ENCODE results near the gene MYBBP1A.
"Not testable (repeated sequence)": the region's sequence is repeated elsewhere in the genome, so short reads cannot be mapped to it uniquely, and the experiment has no call there.

The MYBBP1A gene

DNA sequence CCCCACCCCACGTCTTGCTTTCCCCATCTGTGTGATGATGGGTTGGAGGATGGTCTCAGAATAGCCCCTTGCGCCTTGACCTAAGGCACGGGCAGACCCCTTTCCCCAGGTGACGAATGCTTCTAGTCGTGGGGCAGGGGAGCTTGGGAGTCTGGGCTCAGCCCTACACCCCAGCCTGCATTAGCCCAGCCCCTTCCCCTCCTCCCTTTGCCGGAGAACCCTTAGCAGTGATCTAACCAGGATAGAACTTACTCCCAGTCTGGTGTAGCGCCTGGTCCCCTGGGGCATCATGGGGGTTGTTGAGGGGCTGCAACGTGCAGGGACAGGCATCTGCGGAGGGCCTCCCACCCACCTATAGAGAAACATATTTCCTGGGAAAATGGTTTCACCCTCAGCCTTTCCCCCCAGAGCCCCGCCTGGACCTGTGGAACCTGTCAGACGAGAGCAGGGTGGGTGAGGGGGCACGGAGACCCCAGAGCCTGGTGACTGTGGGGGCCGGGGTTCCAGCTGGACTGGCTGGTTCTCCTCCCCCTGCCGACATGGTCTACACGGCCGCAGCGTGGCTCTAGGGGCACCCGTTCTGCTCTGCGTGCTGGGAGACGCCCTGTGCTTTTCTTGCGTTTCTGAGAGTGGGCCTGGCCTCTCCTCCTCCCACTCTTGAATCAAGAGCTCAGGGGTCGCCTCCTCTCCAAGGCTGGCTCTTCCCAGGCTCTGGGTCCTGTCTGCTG is 33.9 kb upstream of the MYBBP1A start:
- FAIRE-seq (no peak), DNase-seq (ENCODE audit: low spot score) (no peak)

DNA sequence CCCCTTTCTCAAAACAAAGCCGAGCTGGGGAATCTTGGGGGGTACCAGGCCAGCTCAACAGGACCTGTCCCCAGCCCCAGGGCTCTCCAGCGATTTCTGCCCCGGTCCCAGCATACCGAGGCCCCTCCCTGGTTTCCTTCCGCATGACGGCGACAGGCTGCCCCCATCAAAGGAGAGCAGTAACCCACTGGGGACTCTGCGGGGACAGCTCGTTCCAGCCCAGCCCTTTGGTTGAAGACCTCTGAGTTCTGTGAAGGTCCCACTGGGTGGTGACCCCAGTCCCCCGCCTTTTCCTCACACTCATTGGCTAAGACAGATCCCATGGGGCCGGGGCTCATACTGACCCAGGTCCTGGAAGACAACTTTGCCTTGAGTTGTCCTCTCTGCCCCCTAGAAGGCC is 33.2 kb upstream of the MYBBP1A start:
- no peak for FAIRE-seq
- no peak for DNase-seq (ENCODE audit: low spot score)

DNA sequence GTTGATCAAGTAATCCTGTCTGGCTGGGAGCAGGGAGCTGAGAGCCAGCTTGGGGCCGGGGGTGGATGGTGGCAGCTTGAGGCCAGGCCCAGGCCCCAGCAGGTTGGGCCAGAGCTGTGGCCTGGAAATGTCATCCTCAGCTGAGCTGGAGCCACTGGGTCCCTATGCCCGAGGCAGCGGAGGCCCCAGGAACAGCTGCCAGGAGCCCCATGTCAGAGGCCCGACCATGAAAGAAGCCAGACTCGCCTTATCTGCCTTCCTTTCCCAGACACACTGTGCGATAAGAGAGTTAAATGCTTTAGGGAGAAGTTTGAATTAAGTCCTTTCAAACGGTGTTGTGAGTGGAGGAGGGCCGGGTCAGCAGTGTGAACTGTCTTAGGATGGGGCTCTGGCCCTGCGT is 32.6 kb upstream of the MYBBP1A start:
- DNase-seq (ENCODE audit: low spot score) (no peak), FAIRE-seq (no peak)

DNA sequence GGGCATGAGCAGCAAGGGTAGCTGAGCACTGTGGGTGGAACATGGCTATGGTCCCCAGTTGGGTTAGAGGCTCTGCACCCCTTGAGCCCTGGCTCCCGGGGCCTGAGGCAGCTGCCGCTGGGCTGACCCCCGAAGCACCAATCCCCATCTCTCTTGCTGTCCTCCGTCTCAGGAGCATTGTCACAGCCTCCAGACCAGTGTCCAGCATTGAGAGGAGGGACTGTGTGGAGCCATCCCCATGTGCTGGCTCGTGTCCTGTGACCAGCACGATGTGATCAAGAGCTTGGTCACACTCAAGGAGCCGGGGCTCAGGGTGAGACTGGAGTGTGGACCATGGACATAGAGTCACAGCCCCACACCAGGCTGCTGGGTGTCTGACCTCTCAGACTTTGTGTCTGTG is 32.0 kb upstream of the MYBBP1A start:
- FAIRE-seq (no peak), DNase-seq (ENCODE audit: low spot score) (no peak)

DNA sequence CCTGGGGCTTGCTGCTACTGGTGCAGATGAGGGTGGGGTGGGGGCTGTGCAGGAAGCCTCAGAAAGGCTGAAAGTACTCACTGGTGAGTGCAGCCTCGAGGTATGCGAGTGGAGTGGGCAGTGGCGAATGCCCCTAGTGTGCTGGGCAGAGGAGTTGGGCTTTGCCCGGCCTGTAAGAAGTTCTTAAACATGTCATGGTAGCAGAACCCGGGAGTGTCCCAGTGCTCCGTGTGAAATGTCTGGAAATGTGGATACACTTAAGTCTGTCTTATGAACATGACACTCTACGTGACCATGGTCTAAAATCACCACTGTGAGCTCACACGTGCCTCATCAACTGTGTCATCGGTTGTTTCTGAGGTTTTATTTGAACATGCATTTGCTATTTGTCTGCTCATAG is 30.9 kb upstream of the MYBBP1A start:
- no peak for DNase-seq (ENCODE audit: low spot score)
- no peak for FAIRE-seq

DNA sequence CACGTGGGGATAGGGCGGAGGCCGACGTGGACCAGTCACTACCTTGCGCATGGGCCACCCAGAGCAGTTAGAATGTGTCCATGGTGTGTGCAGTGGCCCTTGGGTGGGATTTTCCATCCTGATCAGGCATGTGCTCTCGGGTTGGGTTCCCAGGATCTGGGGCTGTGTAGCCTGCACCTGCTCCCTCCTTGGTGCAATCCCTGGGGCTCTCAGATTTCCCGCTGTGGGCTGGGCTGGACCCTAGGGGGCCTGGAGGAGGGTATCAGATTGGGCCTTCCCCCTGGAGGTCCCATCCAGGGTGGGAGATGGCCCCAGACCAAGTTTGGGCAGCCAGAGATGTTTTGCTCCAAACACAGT is 30.4 kb upstream of the MYBBP1A start:
- no peak for FAIRE-seq

DNA sequence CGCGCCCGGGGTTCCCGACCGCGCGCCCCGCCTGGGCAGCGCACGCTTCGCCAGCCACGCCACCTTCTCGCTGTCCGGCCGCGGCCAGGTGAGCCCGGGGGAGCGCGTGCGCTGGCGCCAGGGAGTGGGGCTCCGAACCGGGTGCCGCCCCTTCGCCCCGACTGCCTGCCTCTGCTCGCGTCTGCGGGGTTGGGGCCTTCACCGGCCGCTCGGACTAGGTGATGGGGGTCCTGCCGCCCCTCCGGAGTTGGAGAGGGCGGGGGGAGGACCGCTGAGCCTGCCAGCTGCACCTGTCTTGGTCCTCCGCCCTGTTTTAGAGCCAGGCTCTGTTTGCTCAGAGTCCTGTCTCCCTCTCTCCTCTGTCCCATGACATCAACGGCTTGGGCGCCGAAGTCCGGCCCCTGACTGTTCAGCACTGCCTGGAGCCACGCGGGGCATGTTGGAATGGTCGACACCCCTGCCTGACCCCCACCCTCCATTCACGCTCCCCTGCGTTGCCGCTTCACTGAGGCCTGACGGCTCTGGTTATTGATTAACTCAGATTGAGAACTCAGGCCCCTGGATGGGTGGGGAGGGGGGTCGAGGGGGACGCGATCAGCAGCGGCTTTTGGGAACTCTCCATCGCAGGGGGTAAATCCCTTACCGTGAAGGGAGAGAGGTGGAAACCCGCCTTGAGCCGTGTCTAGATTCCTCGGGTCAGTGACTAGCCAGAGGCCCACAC is 29.9 kb upstream of the MYBBP1A start:
- DNase-seq (ENCODE audit: low spot score) (no peak), FAIRE-seq (no peak)

More for the DNA sequence above, 30.4 kb upstream of the MYBBP1A start:
- DNase-seq (ENCODE audit: low spot score), result no peak

DNA sequence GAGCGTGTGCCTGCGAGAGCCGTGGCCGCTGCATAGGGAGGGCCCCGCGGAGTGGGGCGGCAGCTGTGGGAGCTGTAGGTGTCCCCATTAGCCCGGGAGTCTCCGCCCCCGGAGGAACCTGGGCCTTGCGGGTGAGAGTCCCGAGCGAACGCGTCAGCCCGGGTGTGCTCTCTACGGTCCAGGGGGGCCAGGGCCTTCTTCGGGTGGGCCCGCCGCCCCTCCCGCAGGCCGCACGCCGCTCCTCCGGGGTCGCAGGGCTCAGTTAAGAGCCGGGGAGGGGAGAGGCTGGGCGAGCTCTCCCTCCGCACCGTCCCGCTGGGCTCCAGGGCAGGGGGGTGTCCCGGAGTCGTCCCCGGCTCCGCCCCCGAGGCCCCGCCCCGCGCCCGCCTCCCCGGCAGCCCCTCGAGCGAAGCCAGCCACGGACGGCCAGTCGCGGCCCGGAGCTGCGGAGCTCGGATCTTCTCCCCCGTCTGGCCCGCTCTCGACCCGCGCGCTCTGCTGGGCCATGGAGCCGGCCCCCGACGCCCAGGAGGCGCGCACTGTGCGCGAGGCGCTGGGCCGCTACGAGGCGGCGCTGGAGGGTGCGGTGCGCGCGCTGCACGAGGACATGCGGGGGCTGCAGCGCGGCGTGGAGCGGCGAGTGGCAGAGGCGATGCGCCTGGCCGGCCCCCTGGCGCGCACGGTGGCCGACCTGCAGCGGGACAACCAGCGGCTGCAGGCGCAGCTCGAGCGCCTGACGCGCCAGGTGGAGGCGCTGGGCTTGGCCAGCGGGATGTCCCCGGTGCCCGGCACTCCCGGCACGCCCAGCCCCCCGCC is 29.1 kb upstream of the MYBBP1A start, which contains the start of gene SMTNL2:
SMTNL2 (plus strand) TSS at position 429 of the 816 bp plus-strand sequence; CDS start at position 506, 77 bp downstream.
- FAIRE-seq, result no peak
- DNase-seq (ENCODE audit: low spot score), result no peak

DNA sequence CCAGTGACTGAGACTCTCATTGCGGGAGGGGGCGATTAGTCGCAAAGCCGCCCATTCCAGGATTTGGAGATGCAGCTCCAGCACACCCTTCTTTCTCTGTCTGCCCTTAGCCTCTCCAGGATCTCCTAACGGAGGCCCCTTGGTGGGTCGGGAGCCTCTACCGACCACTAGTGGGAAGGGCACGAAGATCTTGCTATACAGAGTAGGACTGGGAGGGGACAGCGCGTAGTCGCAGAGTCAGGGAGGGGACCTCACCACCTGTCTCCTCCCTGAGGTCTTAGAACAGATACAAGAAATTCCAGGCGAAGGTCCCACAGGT is 28.6 kb upstream of the MYBBP1A start:
- DNase-seq (ENCODE audit: low spot score) (no peak), FAIRE-seq (no peak)

DNA sequence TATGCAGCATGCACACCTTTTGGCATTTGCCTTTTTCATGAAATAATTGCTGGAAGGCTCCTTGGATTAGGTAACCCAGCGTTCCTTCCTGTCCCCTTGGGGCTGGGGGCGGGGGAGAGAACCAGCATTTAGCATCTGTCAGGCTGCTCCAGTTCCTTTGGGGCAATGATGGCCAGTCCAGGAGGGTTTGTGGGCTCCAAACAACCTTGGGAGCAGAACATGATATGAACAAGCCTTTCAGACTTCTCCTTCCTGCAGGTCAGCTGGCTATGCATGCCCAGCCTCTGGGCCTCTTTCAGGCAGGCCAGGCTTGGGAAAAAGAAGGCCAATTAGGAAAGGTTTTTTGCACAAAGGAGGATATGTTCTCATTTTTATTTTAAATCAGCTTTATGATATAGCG is 28.0 kb upstream of the MYBBP1A start:
- DNase-seq (ENCODE audit: low spot score) (no peak), FAIRE-seq (no peak)

DNA sequence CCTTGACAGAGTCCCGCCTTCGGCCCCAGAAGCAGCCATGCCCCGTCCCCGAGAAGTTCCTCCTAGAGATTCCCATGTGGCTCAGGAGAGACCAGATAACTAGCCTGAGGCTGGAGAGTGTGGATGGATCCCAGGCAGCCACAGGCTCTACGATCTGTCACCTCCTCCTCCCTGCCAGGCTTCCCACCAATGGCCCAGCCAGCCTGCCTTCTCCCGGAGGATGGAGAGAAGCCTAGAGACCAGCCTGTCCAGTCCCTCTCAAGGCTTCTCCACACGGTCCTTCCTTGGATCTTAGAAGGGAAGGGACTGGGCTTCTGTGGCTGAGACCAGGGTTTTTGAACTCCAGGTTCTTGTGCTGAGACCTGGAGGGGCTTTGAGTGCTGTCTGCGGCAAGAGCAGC is 27.5 kb upstream of the MYBBP1A start:
- DNase-seq (ENCODE audit: low spot score) (no peak), FAIRE-seq (no peak)

DNA sequence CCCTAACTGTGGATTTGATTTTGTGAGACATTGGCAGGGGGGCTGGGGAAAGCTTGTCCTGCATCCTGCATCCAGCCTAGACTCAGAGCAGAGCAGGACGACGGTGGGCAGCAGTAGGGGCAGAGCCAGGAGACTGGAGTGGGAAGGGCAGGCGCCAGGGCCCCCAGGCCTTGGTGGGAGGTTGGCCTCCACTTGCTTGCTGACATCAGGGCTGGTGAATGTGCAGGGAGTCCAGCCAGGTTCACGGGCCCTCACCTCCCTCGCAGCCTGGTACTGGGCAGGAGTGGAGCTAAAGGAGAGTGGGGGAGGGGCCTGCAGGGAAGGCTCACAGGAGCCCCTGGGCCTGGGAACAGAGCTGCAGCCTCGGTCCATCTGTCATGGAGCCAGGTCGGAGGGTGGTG is 26.9 kb upstream of the MYBBP1A start:
- FAIRE-seq, result no peak
- no peak for DNase-seq (ENCODE audit: low spot score)

DNA sequence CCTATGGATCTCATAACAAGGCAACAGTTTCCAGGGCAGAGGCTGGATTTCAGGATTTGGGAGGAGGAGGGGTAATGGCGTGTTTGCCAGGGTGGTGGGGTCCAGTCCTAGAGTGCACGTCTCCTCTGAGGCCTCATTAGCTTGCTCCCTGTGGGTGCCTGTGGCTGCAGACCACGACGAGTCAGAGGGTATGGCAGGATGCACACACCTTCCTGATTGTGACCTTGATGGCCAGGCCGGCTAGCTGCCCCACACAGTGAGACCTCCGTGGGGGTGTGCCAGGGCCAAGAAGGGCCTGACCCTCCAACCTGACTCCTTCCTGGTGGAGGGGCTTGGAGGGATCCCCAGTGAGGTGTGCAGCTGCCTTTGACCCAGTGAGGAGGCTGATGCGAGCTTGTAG is 25.1 kb upstream of the MYBBP1A start:
- DNase-seq (ENCODE audit: low spot score), result no peak

DNA sequence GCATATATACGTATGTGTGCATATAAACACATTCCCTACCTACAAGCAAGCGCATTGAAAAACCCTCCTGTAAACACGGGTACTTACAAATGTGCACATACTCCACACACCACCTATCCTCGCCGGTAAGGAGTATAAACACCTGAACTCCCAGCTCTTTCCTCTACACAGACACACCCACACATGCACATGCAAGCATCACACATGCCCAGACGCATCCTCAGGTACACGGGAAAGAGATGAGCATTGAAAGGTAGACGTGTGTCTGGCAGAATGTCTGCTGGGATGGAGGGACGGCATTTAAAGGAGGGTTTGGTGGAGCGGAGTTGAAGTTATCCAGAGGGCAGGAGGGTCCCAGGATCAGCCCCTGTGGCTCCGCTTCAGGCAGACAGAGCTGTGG is 24.5 kb upstream of the MYBBP1A start:
- FAIRE-seq, result no peak
- no peak for DNase-seq (ENCODE audit: low spot score)

More for the DNA sequence above, 25.1 kb upstream of the MYBBP1A start:
- FAIRE-seq, result no peak

DNA sequence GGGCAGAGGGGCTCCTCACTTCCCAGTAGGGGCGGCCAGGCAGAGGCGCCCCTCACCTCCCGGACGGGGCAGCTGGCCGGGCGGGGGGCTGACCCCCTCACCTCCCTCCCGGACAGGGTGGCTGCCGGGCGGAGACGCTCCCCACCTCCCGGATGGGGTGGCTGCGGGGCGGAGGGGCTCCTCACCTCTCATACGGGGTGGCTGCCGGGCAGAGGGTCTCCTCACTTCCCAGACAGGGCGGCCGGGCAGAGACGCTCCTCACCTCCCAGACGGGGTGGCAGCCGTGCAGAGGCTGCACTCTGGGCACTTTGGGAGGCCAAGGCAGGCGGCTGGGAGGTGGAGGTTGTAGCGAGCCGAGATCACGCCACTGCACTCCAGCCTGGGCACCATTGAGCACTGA is 23.2 kb upstream of the MYBBP1A start:
- not testable (repeated sequence) for FAIRE-seq; DNase-seq (ENCODE audit: low spot score)

DNA sequence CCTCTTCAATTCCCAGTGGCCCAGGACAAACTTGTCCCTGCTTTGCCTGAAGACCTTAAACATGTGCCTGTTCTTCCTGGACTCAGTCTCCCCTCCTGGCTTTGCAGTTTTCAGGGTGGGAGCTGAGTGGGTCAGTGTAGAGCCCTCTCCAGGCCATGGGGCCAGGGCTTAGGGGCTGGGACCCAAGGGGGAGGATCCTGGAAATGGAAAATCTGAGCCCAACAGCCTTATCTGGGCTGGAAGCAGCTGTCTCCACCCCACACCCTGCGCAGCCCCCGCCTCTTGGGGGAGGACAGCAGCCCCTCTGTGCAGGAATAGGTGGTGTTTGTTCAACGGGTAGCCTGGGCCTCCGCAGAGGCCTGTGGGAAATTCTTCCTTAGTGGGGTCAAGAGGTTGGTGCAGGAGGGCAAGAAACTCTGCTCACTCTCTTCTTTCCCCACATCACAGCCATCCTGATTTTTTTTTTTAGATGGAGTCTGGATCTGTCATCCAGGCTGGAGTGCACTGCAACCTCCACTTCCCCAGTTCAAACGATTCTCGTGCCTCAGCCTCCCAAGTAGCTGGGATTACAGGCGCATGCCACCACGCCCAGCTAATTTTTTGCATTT is 22.3 kb upstream of the MYBBP1A start:
- FAIRE-seq, result no peak
- no peak for DNase-seq (ENCODE audit: low spot score)

DNA sequence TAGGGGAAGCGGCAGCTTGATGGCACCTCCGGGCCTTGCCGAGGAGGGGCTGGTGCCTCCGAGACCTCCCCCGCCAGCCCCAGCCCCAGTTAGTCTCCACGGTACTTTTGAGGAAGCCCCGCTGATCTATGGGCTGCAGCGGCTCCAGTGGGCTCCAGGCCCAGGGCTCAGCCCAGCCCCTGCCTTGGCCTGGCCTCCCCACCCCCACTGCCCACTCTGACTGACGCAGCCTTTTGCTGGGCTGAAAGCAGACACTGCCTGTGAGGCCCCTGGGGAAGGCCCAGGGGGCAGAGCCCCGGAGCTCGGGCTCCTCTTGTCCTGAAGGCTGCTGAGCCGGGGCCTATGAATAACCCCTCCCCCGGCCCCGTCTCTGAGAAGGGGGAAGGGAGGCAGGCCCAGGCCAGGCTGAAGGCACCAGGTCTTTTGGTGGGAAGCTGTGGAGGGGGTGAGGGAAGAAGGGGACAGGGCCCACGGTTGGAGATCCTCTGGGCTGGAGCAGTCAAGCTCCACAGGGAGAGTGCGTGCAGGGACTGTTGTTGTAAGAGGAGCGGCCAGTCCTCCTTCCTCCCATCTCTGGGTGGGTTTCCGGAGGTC is 21.6 kb upstream of the MYBBP1A start:
- DNase-seq (ENCODE audit: low spot score) (no peak), FAIRE-seq (no peak)

DNA sequence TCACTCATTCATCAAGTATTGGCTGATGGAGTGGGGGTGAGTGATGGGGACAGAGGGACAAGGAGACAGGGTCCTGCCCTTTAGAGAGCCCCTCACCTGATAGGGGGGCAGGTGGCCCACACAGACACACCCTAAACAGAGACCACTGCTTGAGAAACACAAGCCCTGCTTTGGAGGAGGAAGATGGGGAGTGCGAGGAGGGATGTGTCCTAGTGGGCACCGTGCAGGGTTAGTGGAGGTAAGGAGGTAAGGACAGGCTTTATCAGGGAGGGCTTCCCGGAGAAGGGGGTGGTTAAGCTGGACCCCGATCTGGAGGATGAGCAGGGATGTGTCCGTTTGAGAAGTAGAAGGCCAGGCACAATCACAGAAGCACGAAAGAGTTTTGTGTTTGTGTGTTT is 21.0 kb upstream of the MYBBP1A start:
- DNase-seq (ENCODE audit: low spot score), result no peak
- no peak for FAIRE-seq

DNA sequence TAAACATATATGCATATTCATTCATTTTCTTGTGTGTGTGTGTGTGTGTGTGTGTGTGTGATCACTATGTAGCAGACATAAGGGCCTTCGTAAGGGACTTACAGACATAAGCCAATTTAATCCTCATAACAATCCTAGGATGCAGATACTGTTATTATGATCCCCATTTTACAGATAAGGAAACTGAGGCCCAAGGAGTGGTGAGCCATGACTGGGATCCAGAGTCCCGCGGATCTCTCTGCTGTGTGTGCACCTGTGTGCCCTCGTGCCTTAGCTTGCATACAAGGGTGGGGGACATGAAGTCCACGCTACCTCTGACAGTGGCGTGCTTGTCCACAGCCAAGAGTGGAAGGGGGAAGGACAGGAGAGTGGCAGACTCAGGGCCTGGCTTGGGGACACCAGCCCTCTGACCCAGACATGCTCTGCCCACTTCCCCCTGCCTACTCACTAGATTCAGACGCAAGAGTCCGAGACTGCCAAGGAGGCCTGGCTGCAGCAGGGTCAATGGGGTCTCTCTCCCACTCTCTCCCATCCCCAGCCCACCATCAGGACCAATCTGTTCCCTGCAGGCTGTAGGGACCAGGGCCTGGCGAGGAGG is 19.4 kb upstream of the MYBBP1A start:
- FAIRE-seq (no peak), DNase-seq (ENCODE audit: low spot score) (no peak)

DNA sequence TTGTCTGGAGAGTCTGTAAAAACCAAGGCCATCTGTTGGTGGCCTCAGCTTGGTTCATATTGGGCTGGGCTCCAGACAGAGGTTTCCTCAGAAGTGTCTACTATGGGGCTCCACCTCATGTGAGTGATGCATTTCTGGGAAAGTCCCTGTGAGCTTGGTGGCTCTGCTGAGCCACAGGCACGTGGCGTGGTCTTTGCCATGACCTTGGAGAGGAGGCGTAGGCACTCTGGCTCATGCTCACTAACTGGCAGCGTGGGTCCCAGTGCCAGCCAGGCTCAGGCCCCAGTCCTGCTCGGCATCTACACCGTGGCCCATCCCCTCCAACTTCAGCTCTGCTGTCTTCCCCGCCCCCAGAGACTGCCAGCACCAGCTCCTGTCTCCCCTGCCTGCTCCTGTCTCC is 18.5 kb upstream of the MYBBP1A start:
- DNase-seq (ENCODE audit: low spot score) (peak; percentile 67), FAIRE-seq (no peak)

DNA sequence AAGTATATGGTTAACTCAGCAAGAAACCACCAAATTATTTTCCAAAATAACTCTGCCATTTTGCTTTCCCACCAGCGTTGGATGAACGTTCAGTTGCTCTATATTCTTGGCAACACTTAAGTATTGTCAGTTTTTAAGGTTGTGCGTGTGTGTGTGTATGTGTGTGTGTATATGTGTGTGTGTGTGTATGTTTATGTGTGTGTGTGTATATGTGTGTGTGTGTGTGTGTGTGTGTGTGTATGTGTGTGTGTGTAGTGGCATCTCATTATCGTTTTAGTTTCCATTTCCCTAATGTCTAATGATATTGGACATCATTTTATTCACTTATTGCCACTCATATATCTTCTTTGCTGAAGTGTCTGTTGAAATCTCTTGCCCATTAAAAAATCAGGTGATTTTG is 17.9 kb upstream of the MYBBP1A start:
- FAIRE-seq, result no peak
- no peak for DNase-seq (ENCODE audit: low spot score)
